Neutrophil (primary cell): Measurements from ENCODE around the gene SLC39A11.

Experiments
- H3K27ac ChIP-seq: fragments of 200-600 bp; sonication (generic); 2 replicates; pipeline ENCODE4 v1.5.1; 2016; ENCODE audit warnings: mild to moderate bottlenecking, moderate library complexity
- H3K27me3 ChIP-seq: fragments of 200-600 bp; sonication (generic); 2 replicates; pipeline ENCODE4 v1.6.0; 2016; ENCODE audit warnings: mild to moderate bottlenecking
- H3K36me3 ChIP-seq: fragments of 200-600 bp; sonication (generic); 2 replicates; pipeline ENCODE4 v1.5.1; 2017
- H3K4me1 ChIP-seq, 2 experiments: fragments of 200-600 bp in 1 of 2; sonication (generic) in 1 of 2; 1 replicate in 1 of 2; 2 replicates in 1 of 2; pipeline versions ENCODE4 v1.5.1 to v1.6.1; 2013 to 2016; ENCODE audit warnings: low read depth in 1 of 2, low read length in 1 of 2, mild to moderate bottlenecking in 1 of 2, moderate library complexity in 1 of 2; ENCODE audit not compliant: control insufficient read depth in 1 of 2, insufficient read depth in 1 of 2
- H3K4me3 ChIP-seq, 2 experiments: fragments of 200-600 bp in 1 of 2; sonication (generic) in 1 of 2; 1 replicate in 1 of 2; 2 replicates in 1 of 2; pipeline ENCODE4 v1.5.1; 2013 to 2016; ENCODE audit warnings: low read depth in 1 of 2, low read length in 1 of 2, mild to moderate bottlenecking in 1 of 2, moderate library complexity in 1 of 2
- H3K9me3 ChIP-seq: fragments of 200-600 bp; sonication (generic); 2 replicates; pipeline ENCODE4 v1.5.1; 2016
- TF ChIP-seq, protein P1 (sequence below): fragments of 200-600 bp; sonication (generic); IDR thresholded peaks from 2 replicates; pipeline ENCODE4 v1.5.1; 2016; ENCODE audit warnings: antibody characterized with exemption

SLC39A11 gene

DNA sequence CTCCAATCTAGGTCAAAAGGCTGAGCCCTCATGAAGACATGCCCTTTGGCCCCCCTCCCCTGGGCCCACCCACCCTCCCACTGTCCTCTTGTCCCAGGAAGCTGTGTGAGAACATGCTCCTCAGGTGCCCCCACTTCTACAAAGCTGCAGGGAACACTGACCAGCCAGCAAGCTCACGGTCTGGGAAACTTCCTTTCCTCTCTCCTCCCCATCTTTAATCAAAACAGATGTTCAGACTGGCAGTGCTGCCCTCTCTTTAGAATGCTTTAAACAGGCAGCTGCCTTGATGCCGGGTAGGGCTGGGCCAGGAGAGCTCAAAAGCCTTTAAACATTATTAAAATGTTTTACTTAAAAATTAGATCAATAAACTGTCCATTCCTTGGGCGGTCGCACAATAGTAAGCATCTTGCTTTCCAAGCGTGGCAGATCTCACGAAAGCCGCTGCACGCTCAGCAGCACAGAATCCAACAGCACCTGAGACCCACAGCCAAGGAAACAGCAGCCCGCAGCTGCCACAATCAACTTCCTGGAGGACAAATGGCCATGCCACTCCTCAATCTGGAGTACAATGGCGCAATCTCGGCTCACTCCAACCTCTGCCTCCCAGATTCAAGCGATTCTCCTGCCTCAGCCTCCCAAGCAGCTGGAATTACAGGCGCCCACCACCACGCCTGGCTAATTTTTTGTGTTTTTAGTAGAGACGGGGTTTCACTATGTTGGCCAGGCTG, 399.2 kb downstream of the SLC39A11 start:
- H3K36me3 ChIP-seq: peaks cover 10% of the 10 kb centered on the region
- H3K27ac ChIP-seq: no peak overlapping the region
- H3K4me3 ChIP-seq: no peak overlapping the region
- TF ChIP-seq, protein P1, sequence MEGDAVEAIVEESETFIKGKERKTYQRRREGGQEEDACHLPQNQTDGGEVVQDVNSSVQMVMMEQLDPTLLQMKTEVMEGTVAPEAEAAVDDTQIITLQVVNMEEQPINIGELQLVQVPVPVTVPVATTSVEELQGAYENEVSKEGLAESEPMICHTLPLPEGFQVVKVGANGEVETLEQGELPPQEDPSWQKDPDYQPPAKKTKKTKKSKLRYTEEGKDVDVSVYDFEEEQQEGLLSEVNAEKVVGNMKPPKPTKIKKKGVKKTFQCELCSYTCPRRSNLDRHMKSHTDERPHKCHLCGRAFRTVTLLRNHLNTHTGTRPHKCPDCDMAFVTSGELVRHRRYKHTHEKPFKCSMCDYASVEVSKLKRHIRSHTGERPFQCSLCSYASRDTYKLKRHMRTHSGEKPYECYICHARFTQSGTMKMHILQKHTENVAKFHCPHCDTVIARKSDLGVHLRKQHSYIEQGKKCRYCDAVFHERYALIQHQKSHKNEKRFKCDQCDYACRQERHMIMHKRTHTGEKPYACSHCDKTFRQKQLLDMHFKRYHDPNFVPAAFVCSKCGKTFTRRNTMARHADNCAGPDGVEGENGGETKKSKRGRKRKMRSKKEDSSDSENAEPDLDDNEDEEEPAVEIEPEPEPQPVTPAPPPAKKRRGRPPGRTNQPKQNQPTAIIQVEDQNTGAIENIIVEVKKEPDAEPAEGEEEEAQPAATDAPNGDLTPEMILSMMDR: no peak
- no peaks in the 10 kb centered on the region for H3K27me3 ChIP-seq
- no peaks in the 10 kb centered on the region for H3K4me1 ChIP-seq
- H3K9me3 ChIP-seq: no peaks in the 10 kb centered on the region

DNA sequence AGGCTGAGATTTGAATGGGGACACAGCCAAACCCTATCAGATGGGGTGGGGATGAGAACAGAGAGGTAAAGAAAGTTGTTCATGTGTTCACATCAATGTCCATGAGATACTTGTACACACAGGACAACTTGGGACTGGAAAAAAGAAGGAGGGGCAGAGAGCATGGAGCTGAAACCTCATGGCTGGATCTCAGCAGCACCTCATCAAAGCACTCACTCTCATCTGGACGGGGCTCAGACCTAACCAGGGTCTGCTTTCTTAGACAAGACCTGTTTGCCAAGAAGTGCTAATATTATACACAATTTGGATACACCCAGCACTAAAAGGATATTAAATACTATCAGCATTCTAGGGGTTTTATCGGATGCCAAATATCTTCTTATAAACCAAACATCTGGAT, 399.8 kb downstream of the SLC39A11 start:
- no peaks in the 10 kb centered on the region for H3K4me1 ChIP-seq
- TF ChIP-seq, protein P1: no peak

DNA sequence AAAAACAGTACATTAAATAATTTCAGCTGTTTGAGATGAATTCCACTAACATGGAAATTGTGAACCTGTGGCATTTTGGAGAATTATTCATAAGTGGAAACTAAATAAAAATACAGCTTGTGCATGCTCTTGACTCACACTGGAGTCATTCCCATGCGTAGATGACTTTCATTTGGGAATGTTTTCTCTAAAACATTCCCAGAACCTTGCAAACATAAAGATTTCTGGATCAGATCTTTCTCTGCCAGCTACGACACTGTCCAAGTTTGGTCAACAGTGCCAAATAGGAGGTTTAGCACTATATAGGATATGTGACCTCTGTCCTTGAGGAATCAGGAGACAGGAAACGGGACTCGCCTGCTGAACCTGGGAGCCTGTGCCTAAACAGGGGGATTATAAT, 400.9 kb downstream of the SLC39A11 start:
- TF ChIP-seq, protein P1: no peak
- H3K27ac ChIP-seq: no peak overlapping the region
- no peaks in the 10 kb centered on the region for H3K27me3 ChIP-seq

More for the DNA sequence above, 399.8 kb downstream of the SLC39A11 start:
- H3K27me3 ChIP-seq: no peaks in the 10 kb centered on the region
- no peak overlapping the region for H3K4me3 ChIP-seq
- H3K36me3 ChIP-seq: peaks cover 10% of the 10 kb centered on the region
- no peaks in the 10 kb centered on the region for H3K9me3 ChIP-seq
- H3K27ac ChIP-seq: no peak overlapping the region

DNA sequence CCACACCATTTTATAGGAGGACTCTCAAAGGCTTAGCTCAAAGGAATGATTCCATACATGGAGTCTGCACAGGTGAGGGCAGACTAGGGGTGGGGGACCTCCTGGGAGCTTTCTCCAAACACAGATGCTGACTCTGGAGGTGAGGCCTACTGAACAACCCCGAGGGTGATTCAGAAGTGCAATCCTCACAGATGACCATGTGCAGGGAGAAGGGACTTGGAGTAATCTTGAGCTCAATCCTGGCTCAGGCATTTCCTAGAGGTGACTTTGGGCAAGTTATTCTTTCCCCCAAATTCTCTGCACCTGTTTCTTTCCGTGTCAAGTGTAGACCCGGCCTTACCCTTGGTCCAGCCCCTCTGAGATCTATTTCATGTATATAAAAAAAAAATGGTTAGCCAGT, 401.5 kb downstream of the SLC39A11 start:
- TF ChIP-seq, protein P1: no peak
- Histone ChIP-seq H3K27ac (no peak overlapping the region), H3K9me3 (no peaks in the 10 kb centered on the region), H3K4me3 (no peak overlapping the region), H3K27me3 (no peaks in the 10 kb centered on the region), H3K4me1 (no peaks in the 10 kb centered on the region), H3K36me3 (peaks cover 10% of the 10 kb centered on the region)

More for the DNA sequence above, 400.9 kb downstream of the SLC39A11 start:
- no peak overlapping the region for H3K4me3 ChIP-seq
- H3K9me3 ChIP-seq: no peaks in the 10 kb centered on the region
- H3K4me1 ChIP-seq: no peaks in the 10 kb centered on the region
- H3K36me3 ChIP-seq: peaks cover 10% of the 10 kb centered on the region

DNA sequence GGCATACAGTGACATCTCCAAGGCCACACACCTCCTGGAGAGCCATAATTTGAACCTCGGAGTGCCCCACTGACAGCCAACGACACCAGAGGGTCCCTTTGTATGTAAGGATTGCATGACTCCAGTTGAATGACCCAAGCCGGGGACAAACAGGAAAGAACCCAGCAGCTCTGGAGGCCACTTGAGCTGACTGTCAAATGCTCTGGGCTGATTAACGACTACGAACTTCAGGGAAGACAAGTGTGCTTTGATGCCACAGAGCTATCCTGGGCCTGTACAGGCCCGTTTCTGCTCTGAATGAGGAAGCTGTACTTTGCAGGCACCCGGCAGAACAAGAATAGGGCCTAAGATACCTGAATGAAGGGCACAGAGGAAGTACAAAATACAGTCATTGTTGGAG, 404.6 kb downstream of the SLC39A11 start:
- no peak overlapping the region for H3K4me3 ChIP-seq
- no peaks in the 10 kb centered on the region for H3K9me3 ChIP-seq
- TF ChIP-seq, protein P1: no peak
- no peaks in the 10 kb centered on the region for H3K27me3 ChIP-seq
- no peak overlapping the region for H3K27ac ChIP-seq
- no peaks in the 10 kb centered on the region for H3K4me1 ChIP-seq
- H3K36me3 ChIP-seq: no peaks in the 10 kb centered on the region
